Smooth muscle cell (in vitro differentiated cells): ENCODE measurements around the gene TSPO2. TPM values are rescaled to one million over a fixed set of nuclear protein-coding genes. Genes with fewer than 3 reads are reported as not detected.

Experiments
- DNase-seq: peaks from one replicate; lab custom pipeline; 2025; ENCODE audit not compliant: unreplicated experiment; lab: John Stamatoyannopoulos, UW
- H2AFZ ChIP-seq: fragments of 200-600 bp; sonication (generic); 2 replicates; pipeline ENCODE4 v1.6.0; 2016; ENCODE audit warnings: antibody characterized with exemption, low read depth, mild to moderate bottlenecking
- H3F3A ChIP-seq: fragments of 200-600 bp; sonication (generic); 2 replicates; pipeline ENCODE4 v1.6.0; 2017; ENCODE audit warnings: antibody characterized with exemption, low read depth
- H3K27ac ChIP-seq: fragments of 200-600 bp; sonication (generic); 2 replicates; pipeline ENCODE4 v1.5.1; 2016; ENCODE audit warnings: low read depth, mild to moderate bottlenecking
- H3K27me3 ChIP-seq: fragments of 200-600 bp; sonication (generic); 2 replicates; pipeline ENCODE4 v1.6.1; 2016; ENCODE audit warnings: low read depth, mild to moderate bottlenecking
- H3K36me3 ChIP-seq: fragments of 200-600 bp; sonication (generic); 2 replicates; pipeline ENCODE4 v1.5.1; 2016; ENCODE audit warnings: low read depth
- H3K4me1 ChIP-seq: fragments of 200-600 bp; sonication (generic); 2 replicates; pipeline ENCODE4 v1.5.1; 2016; ENCODE audit warnings: low read depth
- H3K4me2 ChIP-seq: fragments of 200-600 bp; sonication (generic); 2 replicates; pipeline ENCODE4 v1.6.0; 2016; ENCODE audit warnings: mild to moderate bottlenecking
- H3K4me3 ChIP-seq: fragments of 200-600 bp; sonication (generic); 2 replicates; pipeline ENCODE4 v1.5.1; 2016; ENCODE audit warnings: mild to moderate bottlenecking
- H3K79me2 ChIP-seq: fragments of 200-600 bp; sonication (generic); 2 replicates; pipeline ENCODE4 v1.6.0; 2016; ENCODE audit warnings: low read depth, mild to moderate bottlenecking
- H3K9ac ChIP-seq: fragments of 200-600 bp; sonication (generic); 2 replicates; pipeline ENCODE4 v1.6.0; 2016; ENCODE audit warnings: low read depth
- H3K9me3 ChIP-seq: fragments of 200-600 bp; sonication (generic); replicated peaks from 2 replicates; pipeline ENCODE4 v1.5.1; 2016; ENCODE audit warnings: low read depth
- H4K20me1 ChIP-seq: fragments of 200-600 bp; sonication (generic); 2 replicates; pipeline ENCODE4 v1.6.0; 2016; ENCODE audit warnings: low read depth
- WGBS: methylation state at CpG from one replicate; pipeline ENCODE4 v1.1.7; 2016; ENCODE audit warnings: low lambda C conversion rate; 5-methylcytosine and 5-hydroxymethylcytosine counted together
- polyA plus RNA-seq: library from polyadenylated mRNA; unstranded; fragments of >200 nt; fragmentation: Nextera tagmentation; extraction: Ambion mirVana; gene quantifications from 2 replicates; pipeline ENCODE4 v1.2.1, GENCODE V29; 2016
- total RNA-seq: library from RNA; depleted of rRNA; stranded (reverse); fragments of >200 nt; gene quantifications from 2 replicates; pipeline ENCODE4 v1.2.3, GENCODE V29; 2014
- TF ChIP-seq, protein P1 (sequence below): fragments of 200-600 bp; sonication (generic); IDR thresholded peaks from 2 replicates; pipeline ENCODE4 v1.5.1; 2017; ENCODE audit warnings: borderline replicate concordance, mild to moderate bottlenecking, antibody characterized with exemption; ENCODE audit not compliant: insufficient read depth, poor library complexity, severe bottlenecking

TSPO2 gene
- total and polyA plus RNA-seq, 2 experiments from 2014 or later: not detected

DNA sequence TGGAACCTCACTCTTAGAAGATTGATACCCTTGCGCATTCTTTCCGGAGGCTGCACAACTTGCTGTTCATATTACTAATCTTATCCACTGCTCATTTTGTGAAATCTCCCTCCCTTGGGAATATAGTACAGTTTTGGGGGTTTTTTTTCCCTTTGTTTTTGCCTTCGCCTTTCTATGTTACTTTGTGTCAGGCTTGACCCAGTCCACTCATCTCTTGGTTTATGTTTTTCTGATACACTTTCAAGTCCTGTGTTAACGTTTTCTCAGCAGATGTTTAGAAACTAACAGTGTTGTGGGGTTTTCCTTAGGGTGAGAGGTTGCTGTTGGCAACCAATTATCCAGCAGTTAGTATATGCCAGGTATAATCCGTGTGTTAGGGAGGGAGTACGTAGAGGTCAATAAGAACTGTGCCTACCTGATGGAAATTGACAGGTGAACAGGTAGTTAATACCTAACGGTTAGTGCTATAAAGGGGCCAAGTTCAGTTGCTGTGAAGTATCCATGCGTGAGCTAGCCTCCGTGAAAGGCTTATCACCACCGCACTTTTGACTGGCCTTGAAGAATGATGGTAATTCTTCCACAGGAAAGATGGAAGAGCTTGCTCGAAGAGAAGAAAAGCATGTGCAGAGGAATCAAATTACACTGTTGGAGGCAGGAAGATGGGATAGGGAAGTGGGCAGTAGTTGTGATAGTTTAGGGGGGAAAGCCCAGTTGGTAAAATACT is 31.9 kb downstream of the TSPO2 start:
- peak overlapping the region; percentile 12 for H2AFZ ChIP-seq

DNA sequence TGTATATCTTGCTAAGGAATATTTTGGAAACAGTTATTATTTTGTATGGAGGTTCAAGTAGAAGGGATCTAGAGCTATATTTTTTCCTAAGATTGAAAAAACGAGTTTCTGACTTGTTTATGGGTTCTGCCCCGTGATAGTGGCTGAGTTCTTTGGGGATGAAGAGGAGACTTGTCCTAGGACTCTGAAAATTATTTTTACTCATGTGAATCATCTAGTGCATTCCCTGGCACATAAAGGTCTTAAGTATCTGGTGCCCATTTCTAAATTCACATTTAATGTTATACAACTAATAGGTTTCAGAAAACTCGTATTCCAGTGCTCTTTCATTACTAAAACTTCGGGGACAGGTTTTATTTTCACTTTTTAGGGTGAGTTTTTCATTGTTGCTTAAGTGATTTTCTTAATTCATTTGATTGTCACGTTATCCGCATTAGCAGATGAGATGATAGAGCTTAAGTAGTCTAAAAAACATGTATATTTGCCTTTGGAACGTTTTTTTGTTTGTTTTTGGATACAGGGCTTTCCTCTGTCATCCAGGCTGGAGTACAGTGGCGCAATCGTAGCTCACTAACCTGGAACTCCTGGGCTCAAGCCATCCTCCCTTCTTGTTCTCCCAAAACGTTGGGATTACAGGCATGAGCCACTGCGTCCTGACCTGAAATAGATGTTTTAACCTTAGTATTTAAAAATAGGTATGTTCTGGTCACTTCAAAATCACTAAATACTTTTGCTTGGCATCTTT is 32.6 kb downstream of the TSPO2 start:
- TF ChIP-seq, protein P1, sequence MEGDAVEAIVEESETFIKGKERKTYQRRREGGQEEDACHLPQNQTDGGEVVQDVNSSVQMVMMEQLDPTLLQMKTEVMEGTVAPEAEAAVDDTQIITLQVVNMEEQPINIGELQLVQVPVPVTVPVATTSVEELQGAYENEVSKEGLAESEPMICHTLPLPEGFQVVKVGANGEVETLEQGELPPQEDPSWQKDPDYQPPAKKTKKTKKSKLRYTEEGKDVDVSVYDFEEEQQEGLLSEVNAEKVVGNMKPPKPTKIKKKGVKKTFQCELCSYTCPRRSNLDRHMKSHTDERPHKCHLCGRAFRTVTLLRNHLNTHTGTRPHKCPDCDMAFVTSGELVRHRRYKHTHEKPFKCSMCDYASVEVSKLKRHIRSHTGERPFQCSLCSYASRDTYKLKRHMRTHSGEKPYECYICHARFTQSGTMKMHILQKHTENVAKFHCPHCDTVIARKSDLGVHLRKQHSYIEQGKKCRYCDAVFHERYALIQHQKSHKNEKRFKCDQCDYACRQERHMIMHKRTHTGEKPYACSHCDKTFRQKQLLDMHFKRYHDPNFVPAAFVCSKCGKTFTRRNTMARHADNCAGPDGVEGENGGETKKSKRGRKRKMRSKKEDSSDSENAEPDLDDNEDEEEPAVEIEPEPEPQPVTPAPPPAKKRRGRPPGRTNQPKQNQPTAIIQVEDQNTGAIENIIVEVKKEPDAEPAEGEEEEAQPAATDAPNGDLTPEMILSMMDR: no peak
- Histone ChIP-seq H3K36me3 (no peaks in the 10 kb centered on the region), H3K79me2 (peaks cover 65% of the 10 kb centered on the region), H3K27me3 (no peaks in the 10 kb centered on the region), H3K4me2 (peak overlapping the region; percentile 93), H3K4me3 (peak overlapping the region; percentile 83), H2AFZ (no peak overlapping the region), H3K9ac (peak overlapping the region; percentile 95), H3K9me3 (no peaks in the 10 kb centered on the region), H3K4me1 (peaks cover 35% of the 10 kb centered on the region), H3K27ac (peak overlapping the region; percentile 94), H4K20me1 (peaks cover 63% of the 10 kb centered on the region), H3F3A (peaks cover 3% of the 10 kb centered on the region)
- DNase-seq: no peak
- WGBS: 62% methylated on average over 11 of the region's 11 CpGs

More for the DNA sequence above, 31.9 kb downstream of the TSPO2 start:
- peak overlapping the region; percentile 93 for H3K4me2 ChIP-seq
- H3K4me3 ChIP-seq: peak overlapping the region; percentile 83
- TF ChIP-seq, protein P1: no peak
- peak overlapping the region; percentile 95 for H3K9ac ChIP-seq
- no peaks in the 10 kb centered on the region for H3K9me3 ChIP-seq
- H3F3A ChIP-seq: peaks cover 3% of the 10 kb centered on the region
- no peak for DNase-seq
- H4K20me1 ChIP-seq: peaks cover 55% of the 10 kb centered on the region
- H3K4me1 ChIP-seq: peaks cover 35% of the 10 kb centered on the region
- no peaks in the 10 kb centered on the region for H3K27me3 ChIP-seq
- H3K79me2 ChIP-seq: peaks cover 58% of the 10 kb centered on the region
- H3K27ac ChIP-seq: peak overlapping the region; percentile 94
- 4% methylated on average over 11 of the region's 11 CpGs for WGBS
- no peaks in the 10 kb centered on the region for H3K36me3 ChIP-seq

DNA sequence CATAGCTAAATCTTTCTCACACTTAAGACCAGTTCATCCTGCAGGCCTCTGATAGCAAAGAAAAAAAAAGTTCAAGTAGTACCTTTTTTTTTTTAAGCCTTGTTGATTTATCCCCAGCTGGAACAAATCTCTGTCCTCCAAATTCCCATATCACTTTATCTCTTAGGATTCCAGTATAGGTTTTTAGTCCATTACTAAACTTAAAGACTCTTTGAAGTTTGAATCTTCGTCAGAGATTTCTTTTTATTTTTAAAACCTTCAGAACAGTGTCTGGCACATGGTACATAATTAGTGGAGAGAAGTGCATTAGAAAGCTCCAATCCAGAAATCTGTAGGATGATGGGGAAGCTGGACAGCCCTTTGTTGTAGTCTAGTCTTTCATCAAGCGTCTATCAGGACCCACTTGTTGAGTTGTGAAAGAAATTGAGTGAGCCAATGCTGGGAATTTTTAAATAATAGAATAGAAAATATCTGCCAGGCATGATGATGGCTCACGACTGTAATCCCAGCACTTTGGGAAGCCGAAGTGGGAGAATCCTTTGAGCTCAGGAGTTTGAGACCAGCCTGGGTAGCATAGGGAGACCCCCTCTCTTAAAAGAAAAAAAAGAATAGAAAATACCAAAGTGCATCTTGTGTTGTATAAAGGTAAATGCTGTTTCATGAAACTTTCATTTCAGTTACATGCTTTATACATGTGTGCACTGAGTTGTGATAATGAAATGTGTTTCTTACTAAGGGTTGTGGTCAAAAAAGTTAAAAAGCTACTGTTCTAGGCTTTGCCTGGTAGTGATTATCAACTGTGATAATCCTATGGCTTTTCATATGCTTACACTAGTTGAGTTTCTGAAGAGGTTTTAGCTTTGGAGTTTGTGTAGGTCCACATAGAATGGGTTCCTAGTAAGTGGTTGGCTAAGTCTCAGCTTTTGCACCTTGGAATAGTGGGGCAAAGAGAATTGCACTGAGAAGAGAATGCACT is 33.7 kb downstream of the TSPO2 start:
- Histone ChIP-seq H3K9me3 (no peaks in the 10 kb centered on the region), H3K9ac (no peak overlapping the region), H3K27me3 (no peaks in the 10 kb centered on the region), H3K4me2 (peak overlapping the region; percentile 93), H3F3A (peaks cover 3% of the 10 kb centered on the region), H4K20me1 (peaks cover 73% of the 10 kb centered on the region), H3K4me1 (peaks cover 33% of the 10 kb centered on the region), H3K27ac (no peak overlapping the region), H3K79me2 (peaks cover 76% of the 10 kb centered on the region), H3K4me3 (peak overlapping the region; percentile 83), H2AFZ (no peak overlapping the region), H3K36me3 (peaks cover 10% of the 10 kb centered on the region)
- TF ChIP-seq, protein P1: no peak
- DNase-seq: no peak
- WGBS: 56% methylated on average over 4 of the region's 4 CpGs
